ENCODE data around the gene RIBC1. TPM values are rescaled to one million over a fixed set of nuclear protein-coding genes. Genes with fewer than 3 reads are reported as not detected.

RIBC1 gene
- total and polyA plus RNA-seq, 4 donors, result 6.0 to 12.7 (median 9.8) TPM

DNA sequence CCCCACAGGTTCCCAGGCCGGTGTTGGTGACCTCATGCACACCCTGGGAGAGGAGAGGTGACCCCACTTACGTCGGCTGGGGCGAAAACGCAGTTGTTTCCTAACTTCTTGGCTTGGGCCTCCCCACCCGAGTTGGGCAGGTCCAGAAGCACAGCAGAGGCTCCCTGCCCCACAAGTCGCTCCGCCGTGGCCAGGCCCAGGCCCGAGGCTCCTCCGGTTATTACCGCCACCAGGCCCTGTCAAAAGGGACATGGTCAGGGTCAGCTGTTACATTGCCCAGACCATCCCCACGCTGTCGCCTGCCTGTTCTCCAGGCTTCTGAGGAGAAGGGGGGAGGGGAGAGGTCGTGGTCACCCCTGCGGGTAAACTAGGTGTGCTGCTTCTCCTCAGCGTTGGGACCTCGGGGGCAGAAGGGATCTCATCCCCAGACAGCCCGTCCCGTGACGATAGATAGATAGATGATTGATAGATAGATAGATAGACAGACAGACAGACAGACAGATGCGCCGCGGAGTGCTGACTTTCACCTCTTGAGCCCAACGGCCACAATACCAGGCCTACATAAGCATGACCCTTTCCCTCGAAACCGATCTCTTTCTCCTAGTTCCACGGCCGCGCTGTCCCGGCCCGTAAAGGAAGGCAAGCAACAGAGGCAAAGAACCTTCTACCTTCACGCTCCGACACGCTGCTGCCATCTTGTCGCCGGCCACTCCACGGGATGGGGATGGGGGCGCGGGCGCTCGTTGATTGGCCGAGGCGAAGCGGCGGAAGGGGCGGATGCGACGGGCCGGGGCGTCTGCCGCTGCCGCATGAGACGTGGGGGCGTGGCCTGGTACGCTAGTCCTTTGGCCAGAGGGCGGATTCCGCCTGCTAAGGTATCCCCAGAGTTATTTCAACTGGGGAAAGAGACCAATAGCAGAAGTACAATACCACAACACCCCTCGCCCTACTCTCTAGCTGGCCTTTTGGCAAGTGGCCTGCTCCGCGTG is 11.3 kb downstream of the RIBC1 start, which contains the start of gene HSD17B10:
HSD17B10 (minus strand) TSS at position 720 of the 989 bp plus-strand sequence; CDS start at position 695, 25 bp downstream.
- peaks cover 0 to 11% (median 8%) of the 10 kb centered on the region in 4 donors for H3K36me3 ChIP-seq (ENCODE audit: control insufficient read depth in 4 of 4, insufficient read depth in 4 of 4, low read length in 4 of 4)
- H3K9ac ChIP-seq (ENCODE audit: insufficient read depth in 1 of 2, low read length in 2 of 2), result peak within 1 kb of the TSS; percentile 46 to 57
- H3K27ac ChIP-seq (ENCODE audit: low read depth in 1 of 2, low read length in 1 of 2), result peak within 1 kb of the TSS; percentile 75 to 79
- peaks cover 0 to 1% (median 0%) of the 10 kb centered on the region in 4 donors for H3K9me3 ChIP-seq (ENCODE audit: control insufficient read depth in 4 of 4, insufficient read depth in 3 of 4, low read length in 3 of 4)
- peak; percentile 96 for ATAC-seq (ENCODE audit: insufficient read depth, low FRiP score)
- TF ChIP-seq, protein P1, sequence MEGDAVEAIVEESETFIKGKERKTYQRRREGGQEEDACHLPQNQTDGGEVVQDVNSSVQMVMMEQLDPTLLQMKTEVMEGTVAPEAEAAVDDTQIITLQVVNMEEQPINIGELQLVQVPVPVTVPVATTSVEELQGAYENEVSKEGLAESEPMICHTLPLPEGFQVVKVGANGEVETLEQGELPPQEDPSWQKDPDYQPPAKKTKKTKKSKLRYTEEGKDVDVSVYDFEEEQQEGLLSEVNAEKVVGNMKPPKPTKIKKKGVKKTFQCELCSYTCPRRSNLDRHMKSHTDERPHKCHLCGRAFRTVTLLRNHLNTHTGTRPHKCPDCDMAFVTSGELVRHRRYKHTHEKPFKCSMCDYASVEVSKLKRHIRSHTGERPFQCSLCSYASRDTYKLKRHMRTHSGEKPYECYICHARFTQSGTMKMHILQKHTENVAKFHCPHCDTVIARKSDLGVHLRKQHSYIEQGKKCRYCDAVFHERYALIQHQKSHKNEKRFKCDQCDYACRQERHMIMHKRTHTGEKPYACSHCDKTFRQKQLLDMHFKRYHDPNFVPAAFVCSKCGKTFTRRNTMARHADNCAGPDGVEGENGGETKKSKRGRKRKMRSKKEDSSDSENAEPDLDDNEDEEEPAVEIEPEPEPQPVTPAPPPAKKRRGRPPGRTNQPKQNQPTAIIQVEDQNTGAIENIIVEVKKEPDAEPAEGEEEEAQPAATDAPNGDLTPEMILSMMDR (IDR thresholded peaks at IDR 0.05; ENCODE audit: control extremely low read depth, extremely low read depth), result no peak
- WGBS, 2 donors, result 21 to 26% methylated on average over 27 to 61 of the region's 61 CpGs
- H3K4me3 ChIP-seq, result peak within 1 kb of the TSS; percentile 49
- peak; percentile 84 to 88 (median 88) for DNase-seq
- no peaks in the 10 kb centered on the region for H3K4me1 ChIP-seq (ENCODE audit: control insufficient read depth in 5 of 5, insufficient read depth in 5 of 5, low read length in 5 of 5)
- H3K27me3 ChIP-seq (ENCODE audit: control insufficient read depth in 3 of 3, insufficient read depth in 3 of 3, low read length in 2 of 3), result peaks cover 0 to 42% (median 30%) of the 10 kb centered on the region in 3 donors

DNA sequence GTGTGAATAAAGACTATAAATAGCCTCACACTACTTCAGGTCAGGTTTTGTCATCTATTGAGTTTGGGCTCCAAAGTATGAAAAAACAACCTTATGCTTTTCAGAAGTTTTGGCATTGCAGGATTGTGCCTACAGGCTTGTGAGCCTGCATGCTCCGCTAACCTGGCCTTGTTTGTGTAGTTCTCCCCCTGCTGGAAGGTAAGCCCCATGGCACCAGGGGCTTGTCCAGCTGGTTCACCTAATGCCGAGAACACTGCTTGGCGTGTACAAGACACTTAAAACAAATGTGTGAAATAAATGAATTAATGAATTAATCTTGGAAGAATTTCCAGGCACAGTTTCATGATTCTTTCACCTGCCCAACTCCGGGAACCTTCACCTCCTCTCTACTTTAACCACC is 13.3 kb downstream of the RIBC1 start:
- peaks cover 0 to 41% (median 37%) of the 10 kb centered on the region in 3 donors for H3K27me3 ChIP-seq (ENCODE audit: control insufficient read depth in 3 of 3, insufficient read depth in 3 of 3, low read length in 2 of 3)
- H3K9ac ChIP-seq (ENCODE audit: insufficient read depth in 1 of 2, low read length in 2 of 2), result no peak overlapping the region
- DNase-seq, result peak; percentile 62 to 77 (median 66)
- 2 to 10% methylated on average over 4 of the region's 4 CpGs for WGBS, 2 donors
- no peaks in the 10 kb centered on the region for H3K9me3 ChIP-seq (ENCODE audit: control insufficient read depth in 4 of 4, insufficient read depth in 3 of 4, low read length in 3 of 4)
- TF ChIP-seq, protein P1 (IDR thresholded peaks at IDR 0.05; ENCODE audit: control extremely low read depth, extremely low read depth), result peak; percentile 70
- no peaks in the 10 kb centered on the region for H3K4me1 ChIP-seq (ENCODE audit: control insufficient read depth in 5 of 5, insufficient read depth in 5 of 5, low read length in 5 of 5)
- peaks cover 0 to 8% (median 4%) of the 10 kb centered on the region in 4 donors for H3K36me3 ChIP-seq (ENCODE audit: control insufficient read depth in 4 of 4, insufficient read depth in 4 of 4, low read length in 4 of 4)
- no peak overlapping the region for H3K4me3 ChIP-seq
- ATAC-seq (ENCODE audit: insufficient read depth, low FRiP score), result no peak
- no peak overlapping the region for H3K27ac ChIP-seq (ENCODE audit: low read depth in 1 of 2, low read length in 1 of 2)

DNA sequence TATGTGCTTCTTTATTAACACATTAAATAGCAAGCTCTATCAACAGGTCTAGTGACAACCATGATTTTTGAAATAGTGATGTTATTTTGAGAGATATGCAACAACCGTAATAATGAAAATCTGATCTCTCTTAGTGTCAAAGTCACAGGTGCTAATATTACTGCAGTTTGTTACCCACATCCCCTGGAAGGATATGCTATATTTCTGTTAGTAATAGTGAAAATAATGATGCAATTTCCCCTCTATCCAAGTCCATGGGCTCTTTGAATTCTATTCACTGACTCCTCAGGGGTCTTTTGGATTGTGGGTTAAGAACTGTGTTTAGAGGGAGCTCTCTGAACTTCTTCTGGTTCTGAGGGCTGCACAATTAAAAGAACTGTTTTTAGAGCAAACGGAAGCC is 14.5 kb downstream of the RIBC1 start:
- H3K4me1 ChIP-seq (ENCODE audit: control insufficient read depth in 5 of 5, insufficient read depth in 5 of 5, low read length in 5 of 5), result peaks cover 0 to 6% (median 3%) of the 10 kb centered on the region in 5 donors
- ATAC-seq (ENCODE audit: insufficient read depth, low FRiP score) (no peak), DNase-seq (no peak)
- 56 to 72% methylated on average over 2 of the region's 2 CpGs for WGBS, 2 donors
- peaks cover 0 to 47% (median 42%) of the 10 kb centered on the region in 3 donors for H3K27me3 ChIP-seq (ENCODE audit: control insufficient read depth in 3 of 3, insufficient read depth in 3 of 3, low read length in 2 of 3)
- H3K27ac ChIP-seq (ENCODE audit: low read depth in 1 of 2, low read length in 1 of 2), result no peak overlapping the region
- no peak overlapping the region for H3K9ac ChIP-seq (ENCODE audit: insufficient read depth in 1 of 2, low read length in 2 of 2)
- H3K4me3 ChIP-seq, result no peak overlapping the region
- TF ChIP-seq, protein P1 (IDR thresholded peaks at IDR 0.05; ENCODE audit: control extremely low read depth, extremely low read depth), result no peak
- peaks cover 0 to 2% (median 0%) of the 10 kb centered on the region in 4 donors for H3K9me3 ChIP-seq (ENCODE audit: control insufficient read depth in 4 of 4, insufficient read depth in 3 of 4, low read length in 3 of 4)
- H3K36me3 ChIP-seq (ENCODE audit: control insufficient read depth in 4 of 4, insufficient read depth in 4 of 4, low read length in 4 of 4), result no peaks in the 10 kb centered on the region

Measured in lung (tissue), 12 donors.